Fibroblast of pulmonary artery (primary cell): ENCODE results near the gene ARHGDIA.
A peak's percentile ranks its signal among the peaks of the same experiment; 100 is the strongest.
"Not testable (repeated sequence)": the region's sequence is repeated elsewhere in the genome, so short reads cannot be mapped to it uniquely, and the experiment has no call there.

Source experiments
- DNase-seq: peaks from one replicate; pipeline ENCODE4 v3.0.0-alpha.2; 2010; ENCODE audit warnings: low read depth
- H3K4me3 ChIP-seq: replicated peaks from 2 replicates; pipeline ENCODE4 v1.5.1; 2011; ENCODE audit warnings: low read depth, mild to moderate bottlenecking, control low read depth, low read length, moderate library complexity
- CTCF ChIP-seq: IDR thresholded peaks from 2 replicates; pipeline ENCODE4 v1.5.1; 2011; ENCODE audit warnings: mild to moderate bottlenecking, control low read depth, low read length, inconsistent platforms; ENCODE audit errors: missing control alignments

The ARHGDIA gene

GRCh38 chr17:81870981-81871386 lies at the start of gene ARHGDIA:
Gene ARHGDIA (minus strand): TSS chr17:81871337. CDS start chr17:81869930, 1,407 bp downstream.
- peak within 1 kb of the TSS; percentile 86 for H3K4me3 ChIP-seq
- DNase-seq, result no peak
- TF ChIP-seq CTCF, result no peak

GRCh38 chr17:81918832-81919545 lies 47.9 kb upstream of the ARHGDIA start:
- no peak for TF ChIP-seq CTCF
- no peak for DNase-seq
- no peak overlapping the region for H3K4me3 ChIP-seq

GRCh38 chr17:81918333-81918669 lies 47.2 kb upstream of the ARHGDIA start:
- DNase-seq, result not testable (repeated sequence)
- peak overlapping the region; percentile 59 for H3K4me3 ChIP-seq

- DNase-seq, result peak; percentile 69
- peak within 1 kb of the TSS; percentile 59 for H3K4me3 ChIP-seq
- TF ChIP-seq CTCF, result no peak
These were observed 46.6 kb upstream of the ARHGDIA start, which contains the start of gene SIRT7 for GRCh38 chr17:81917565-81918332. Gene SIRT7 (minus strand): TSS chr17:81918176. CDS start chr17:81918131, 45 bp downstream.

GRCh38 chr17:81916234-81917001 lies 45.3 kb upstream of the ARHGDIA start:
- no peak for TF ChIP-seq CTCF
- DNase-seq, result no peak
- H3K4me3 ChIP-seq, result peak overlapping the region; percentile 59

GRCh38 chr17:81915331-81915730 lies 44.2 kb upstream of the ARHGDIA start:
- no peak for TF ChIP-seq CTCF
- DNase-seq, result no peak
- H3K4me3 ChIP-seq, result no peak overlapping the region

GRCh38 chr17:81914103-81914850 lies 43.1 kb upstream of the ARHGDIA start:
- no peak for TF ChIP-seq CTCF
- no peak for DNase-seq
- H3K4me3 ChIP-seq, result no peak overlapping the region
